ENCODE measurements around the gene RIMBP2.

- TF ChIP-seq EZH2phosphoT487 (IDR thresholded peaks at IDR 0.05; ENCODE audit: low read depth), result no peak
- TF ChIP-seq, protein P1, sequence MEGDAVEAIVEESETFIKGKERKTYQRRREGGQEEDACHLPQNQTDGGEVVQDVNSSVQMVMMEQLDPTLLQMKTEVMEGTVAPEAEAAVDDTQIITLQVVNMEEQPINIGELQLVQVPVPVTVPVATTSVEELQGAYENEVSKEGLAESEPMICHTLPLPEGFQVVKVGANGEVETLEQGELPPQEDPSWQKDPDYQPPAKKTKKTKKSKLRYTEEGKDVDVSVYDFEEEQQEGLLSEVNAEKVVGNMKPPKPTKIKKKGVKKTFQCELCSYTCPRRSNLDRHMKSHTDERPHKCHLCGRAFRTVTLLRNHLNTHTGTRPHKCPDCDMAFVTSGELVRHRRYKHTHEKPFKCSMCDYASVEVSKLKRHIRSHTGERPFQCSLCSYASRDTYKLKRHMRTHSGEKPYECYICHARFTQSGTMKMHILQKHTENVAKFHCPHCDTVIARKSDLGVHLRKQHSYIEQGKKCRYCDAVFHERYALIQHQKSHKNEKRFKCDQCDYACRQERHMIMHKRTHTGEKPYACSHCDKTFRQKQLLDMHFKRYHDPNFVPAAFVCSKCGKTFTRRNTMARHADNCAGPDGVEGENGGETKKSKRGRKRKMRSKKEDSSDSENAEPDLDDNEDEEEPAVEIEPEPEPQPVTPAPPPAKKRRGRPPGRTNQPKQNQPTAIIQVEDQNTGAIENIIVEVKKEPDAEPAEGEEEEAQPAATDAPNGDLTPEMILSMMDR (IDR thresholded peaks at IDR 0.05; ENCODE audit: low read depth, low read length), result no peak
Observed at GRCh38 chr12:130622803-130623202, 93.3 kb downstream of the RIMBP2 start.

All from OCI-LY3 (cell line).